PC-3 (cell line): ENCODE results near the gene WLS. TPM values are rescaled to one million over a fixed set of nuclear protein-coding genes. Genes with fewer than 3 reads are reported as not detected.

ENCODE experiments used
- ATAC-seq: fragments of 200-7000 bp; cut with Tn5 transposase; 2 replicates; pipeline ENCODE4 v1.9.1; 2020; ENCODE audit warnings: mild to moderate bottlenecking, moderate library complexity
- BruUV-seq: library from RNA; stranded (reverse); fragments of 400-500 nt; replicated peaks from 2 replicates; lab custom pipeline; 2021; lab: Mats Ljungman, UMichigan
- CTCF ChIA-PET: fragments of 300-600 bp; sonication (Branson Sonifier 250); formaldehyde crosslinking; loops from one replicate; lab custom pipeline; 2022; ENCODE audit warnings: antibody characterized with exemption; lab: Charles Lee
- POLR2A ChIA-PET: fragments of 300-600 bp; sonication (Branson Sonifier 250); formaldehyde crosslinking; loops from one replicate; lab custom pipeline; 2022; ENCODE audit warnings: antibody characterized with exemption; ENCODE audit not compliant: unreplicated experiment; lab: Charles Lee
- DNase-seq: peaks from one replicate; pipeline ENCODE4 v3.0.0-alpha.2; 2015
- H2AFZ ChIP-seq: fragments of 300-600 bp; sonication (generic); 2 replicates; pipeline ENCODE4 v1.6.0; 2016; ENCODE audit warnings: antibody characterized with exemption, low read length
- H3F3A ChIP-seq: fragments of 300-600 bp; sonication (generic); one replicate; pipeline ENCODE4 v1.6.0; 2017; ENCODE audit warnings: antibody characterized with exemption, low read length, control low read depth, mild to moderate bottlenecking; ENCODE audit not compliant: unreplicated experiment
- H3K27ac ChIP-seq: fragments of 300-600 bp; sonication (generic); 2 replicates; pipeline ENCODE4 v1.5.1; 2016; ENCODE audit warnings: mild to moderate bottlenecking, low read length
- H3K27me3 ChIP-seq: fragments of 300-600 bp; sonication (generic); 2 replicates; pipeline ENCODE4 v1.6.1; 2016; ENCODE audit warnings: low read length, mixed read lengths
- H3K36me3 ChIP-seq: fragments of 300-600 bp; sonication (generic); 2 replicates; pipeline ENCODE4 v1.6.1; 2016; ENCODE audit warnings: low read depth, mixed run types, low read length, mixed read lengths
- H3K4me1 ChIP-seq: fragments of 300-600 bp; sonication (generic); 2 replicates; pipeline ENCODE4 v1.5.1; 2016; ENCODE audit warnings: low read length; ENCODE audit not compliant: insufficient read depth
- H3K4me2 ChIP-seq: fragments of 300-600 bp; sonication (generic); 2 replicates; pipeline ENCODE4 v1.6.0; 2016; ENCODE audit warnings: low read length
- H3K4me3 ChIP-seq: fragments of 300-600 bp; sonication (generic); 2 replicates; pipeline ENCODE4 v1.5.1; 2016; ENCODE audit warnings: mild to moderate bottlenecking, low read length, mixed read lengths
- H3K79me2 ChIP-seq: fragments of 300-600 bp; sonication (generic); 2 replicates; pipeline ENCODE4 v1.6.1; 2017; ENCODE audit warnings: low read length, mixed read lengths
- H3K9ac ChIP-seq: fragments of 300-600 bp; sonication (generic); 2 replicates; pipeline ENCODE4 v1.6.0; 2016; ENCODE audit warnings: mild to moderate bottlenecking, low read length
- H3K9me2 ChIP-seq: fragments of 300-600 bp; sonication (generic); replicated peaks from 2 replicates; pipeline ENCODE4 v1.6.1; 2016; ENCODE audit warnings: mixed run types, low read length, mixed read lengths
- H3K9me3 ChIP-seq: fragments of 300-600 bp; sonication (generic); 2 replicates; pipeline ENCODE4 v1.6.1; 2016; ENCODE audit warnings: low read length, mixed read lengths
- H4K20me1 ChIP-seq: fragments of 300-600 bp; sonication (generic); 2 replicates; pipeline ENCODE4 v1.6.1; 2016; ENCODE audit warnings: low read length, mixed read lengths
- EZH2 ChIP-seq: fragments of 300-600 bp; sonication (generic); IDR thresholded peaks from one replicate; pipeline ENCODE4 v1.6.1; 2017; ENCODE audit warnings: antibody characterized with exemption, mild to moderate bottlenecking, low read length; ENCODE audit not compliant: unreplicated experiment
- EZH2phosphoT487 ChIP-seq: fragments of 300-600 bp; sonication (generic); IDR thresholded peaks from 2 replicates; pipeline ENCODE4 v1.6.1; 2018; ENCODE audit warnings: mild to moderate bottlenecking, antibody characterized with exemption, low read length, borderline replicate concordance
- intact Hi-C: fragments of 100-400 bp; cut with micrococcal nuclease; formaldehyde crosslinking; loops from 2 replicates; pipeline ENCODE4 v1.9.0; 2023
- microRNA-seq: library from miRNA; unstranded; fragments of <30 nt; microRNA quantifications from one replicate; pipeline ENCODE4 v1.1.0, GENCODE V29; 2020; ENCODE audit not compliant: unreplicated experiment
- total RNA-seq: library from RNA; depleted of rRNA; stranded (reverse); fragments of >200 nt; gene quantifications from 2 replicates; pipeline ENCODE4 v1.2.3, GENCODE V29; 2014; rRNA removed
- TF ChIP-seq, protein P1 (sequence below): fragments of 300-600 bp; sonication (generic); conservative IDR thresholded peaks from 2 replicates; pipeline ENCODE4 v1.5.1; 2017; ENCODE audit warnings: antibody characterized with exemption, low read depth, mild to moderate bottlenecking, low read length

The WLS gene
- total RNA-seq, 1 experiment from 2014 or later = 19.1 TPM

DNA sequence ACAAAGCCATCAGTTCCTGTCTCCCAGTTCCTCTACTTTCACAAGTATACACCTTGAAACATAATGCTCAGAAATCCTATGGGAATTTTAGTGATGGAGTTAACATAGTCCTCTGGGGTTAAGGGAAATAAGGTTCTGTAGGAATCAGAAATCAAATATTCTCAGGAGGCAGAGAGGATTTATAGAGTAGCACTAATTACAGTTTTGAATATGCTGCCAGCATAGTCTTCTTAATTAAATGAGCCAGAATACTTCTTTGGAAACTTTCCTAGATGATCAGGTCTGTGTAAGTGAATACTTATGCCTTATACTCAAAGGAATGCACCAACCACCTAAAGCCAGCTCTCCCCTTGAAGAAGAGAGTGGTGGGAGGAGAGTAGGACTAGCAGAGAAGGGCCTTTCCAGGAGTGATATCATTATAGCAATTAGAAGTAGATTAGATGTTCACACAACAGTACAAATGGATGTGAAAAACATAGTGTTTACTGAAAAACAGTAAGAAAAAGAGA lies 150.5 kb downstream of the WLS start:
- Histone ChIP-seq H2AFZ (no peak overlapping the region), H4K20me1 (no peaks in the 10 kb centered on the region), H3F3A (no peaks in the 10 kb centered on the region), H3K4me1 (no peaks in the 10 kb centered on the region), H3K36me3 (no peaks in the 10 kb centered on the region), H3K9me3 (no peaks in the 10 kb centered on the region), H3K9ac (no peak overlapping the region), H3K27me3 (no peaks in the 10 kb centered on the region), H3K4me3 (no peak overlapping the region), H3K27ac (no peak overlapping the region), H3K4me2 (no peak overlapping the region), H3K79me2 (no peaks in the 10 kb centered on the region), H3K9me2 (no peaks in the 10 kb centered on the region)
- POLR2A ChIA-PET = no interaction called here
- intact Hi-C loops = no loop called here
- no TSS peak for BruUV-seq
- TF ChIP-seq EZH2phosphoT487 (no peak), EZH2 (no peak)
- TF ChIP-seq, protein P1, sequence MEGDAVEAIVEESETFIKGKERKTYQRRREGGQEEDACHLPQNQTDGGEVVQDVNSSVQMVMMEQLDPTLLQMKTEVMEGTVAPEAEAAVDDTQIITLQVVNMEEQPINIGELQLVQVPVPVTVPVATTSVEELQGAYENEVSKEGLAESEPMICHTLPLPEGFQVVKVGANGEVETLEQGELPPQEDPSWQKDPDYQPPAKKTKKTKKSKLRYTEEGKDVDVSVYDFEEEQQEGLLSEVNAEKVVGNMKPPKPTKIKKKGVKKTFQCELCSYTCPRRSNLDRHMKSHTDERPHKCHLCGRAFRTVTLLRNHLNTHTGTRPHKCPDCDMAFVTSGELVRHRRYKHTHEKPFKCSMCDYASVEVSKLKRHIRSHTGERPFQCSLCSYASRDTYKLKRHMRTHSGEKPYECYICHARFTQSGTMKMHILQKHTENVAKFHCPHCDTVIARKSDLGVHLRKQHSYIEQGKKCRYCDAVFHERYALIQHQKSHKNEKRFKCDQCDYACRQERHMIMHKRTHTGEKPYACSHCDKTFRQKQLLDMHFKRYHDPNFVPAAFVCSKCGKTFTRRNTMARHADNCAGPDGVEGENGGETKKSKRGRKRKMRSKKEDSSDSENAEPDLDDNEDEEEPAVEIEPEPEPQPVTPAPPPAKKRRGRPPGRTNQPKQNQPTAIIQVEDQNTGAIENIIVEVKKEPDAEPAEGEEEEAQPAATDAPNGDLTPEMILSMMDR = no peak
- ATAC-seq (no peak), DNase-seq (no peak)
- CTCF ChIA-PET = no interaction called here

DNA sequence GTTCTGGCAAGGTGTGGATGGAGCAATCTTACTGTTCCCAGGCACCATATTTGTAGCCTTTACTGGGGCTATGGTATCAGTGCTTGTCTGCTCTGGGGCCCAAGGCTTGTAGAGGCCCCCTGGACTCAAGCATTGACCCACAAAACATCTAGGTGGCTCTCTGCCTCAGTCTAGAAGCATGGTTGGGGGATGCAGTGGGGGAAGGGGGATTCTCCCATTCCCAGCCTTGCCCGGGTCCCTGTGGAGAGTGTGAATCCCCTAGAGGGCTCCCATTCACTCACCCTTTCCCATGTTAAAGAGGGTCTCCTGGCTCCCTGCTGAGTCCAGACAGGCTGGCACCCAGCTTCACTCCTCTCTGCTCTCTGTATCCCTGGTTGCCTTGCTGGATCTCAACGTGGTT lies 153.7 kb downstream of the WLS start:
- H3K9me3 ChIP-seq = no peaks in the 10 kb centered on the region
- no peaks in the 10 kb centered on the region for H3F3A ChIP-seq
- no peaks in the 10 kb centered on the region for H3K36me3 ChIP-seq
- intact Hi-C loops = no loop called here
- H3K79me2 ChIP-seq = no peaks in the 10 kb centered on the region
- BruUV-seq = no TSS peak
- H4K20me1 ChIP-seq = no peaks in the 10 kb centered on the region
- TF ChIP-seq, protein P1 = no peak
- TF ChIP-seq EZH2phosphoT487 (no peak), EZH2 (no peak)
- POLR2A ChIA-PET = no interaction called here
- no peak overlapping the region for H3K4me2 ChIP-seq
- no peaks in the 10 kb centered on the region for H3K9me2 ChIP-seq
- no peak for ATAC-seq
- no peak overlapping the region for H3K4me3 ChIP-seq
- no peak overlapping the region for H3K27ac ChIP-seq
- no peaks in the 10 kb centered on the region for H3K27me3 ChIP-seq
- DNase-seq = no peak
- H2AFZ ChIP-seq = no peak overlapping the region
- CTCF ChIA-PET = no interaction called here
- H3K9ac ChIP-seq = no peak overlapping the region
- H3K4me1 ChIP-seq = no peaks in the 10 kb centered on the region

Small RNA genes lying within 50 kb of the gene (microRNA-seq; reads per million reads assigned to microRNA genes)
- not detected for gene MIR1262

Other genes with a start within 250 kb of the WLS start
- not detected in 2 replicates for gene DIRAS3, start 181.9 kb downstream of the WLS start, total RNA-seq
- not detected in 2 replicates for gene RPE65, start 217.4 kb upstream of the WLS start, total RNA-seq